MM.1S (cell line): ENCODE measurements around the gene FBXO42.

Source experiments
- DNase-seq: peaks from one replicate; pipeline ENCODE4 v3.0.0-alpha.2; 2015
- H2AFZ ChIP-seq: fragments of 300-600 bp; sonication (generic); 2 replicates; pipeline ENCODE4 v1.6.0; 2016; ENCODE audit warnings: antibody characterized with exemption, low read length
- H3F3A ChIP-seq: fragments of 300-600 bp; sonication (generic); 2 replicates; pipeline ENCODE4 v1.6.1; 2016; ENCODE audit warnings: mild to moderate bottlenecking, antibody characterized with exemption, low read length, moderate library complexity, mixed read lengths; ENCODE audit not compliant: insufficient read depth
- H3K27ac ChIP-seq: fragments of 300-600 bp; sonication (generic); 2 replicates; pipeline ENCODE4 v1.5.1; 2016; ENCODE audit warnings: mild to moderate bottlenecking, low read length
- H3K27me3 ChIP-seq: fragments of 300-600 bp; sonication (generic); replicated peaks from 2 replicates; pipeline ENCODE4 v1.6.0; 2016; ENCODE audit warnings: low read length; ENCODE audit not compliant: insufficient read depth
- H3K36me3 ChIP-seq: fragments of 300-600 bp; sonication (generic); replicated peaks from 2 replicates; pipeline ENCODE4 v1.6.1; 2016; ENCODE audit warnings: mild to moderate bottlenecking, low read length, mixed read lengths; ENCODE audit not compliant: insufficient read depth
- H3K4me1 ChIP-seq: fragments of 300-600 bp; sonication (generic); 2 replicates; pipeline ENCODE4 v1.6.1; 2016; ENCODE audit warnings: low read length, mixed read lengths
- H3K4me2 ChIP-seq: fragments of 300-600 bp; sonication (generic); 2 replicates; pipeline ENCODE4 v1.6.0; 2016; ENCODE audit warnings: low read depth, low read length
- H3K4me3 ChIP-seq: fragments of 300-600 bp; sonication (generic); 2 replicates; pipeline ENCODE4 v1.5.1; 2016; ENCODE audit warnings: low read length, mixed read lengths
- H3K79me2 ChIP-seq: fragments of 300-600 bp; sonication (generic); 2 replicates; pipeline ENCODE4 v1.6.1; 2016; ENCODE audit warnings: mixed run types, low read length, mixed read lengths
- H3K9ac ChIP-seq: fragments of 300-600 bp; sonication (generic); 2 replicates; pipeline ENCODE4 v1.6.1; 2016; ENCODE audit warnings: low read length, mixed read lengths
- H3K9me2 ChIP-seq: fragments of 300-600 bp; sonication (generic); replicated peaks from 2 replicates; pipeline ENCODE4 v1.6.1; 2016; ENCODE audit warnings: mild to moderate bottlenecking, low read length, mixed read lengths; ENCODE audit not compliant: insufficient read depth
- H3K9me3 ChIP-seq: fragments of 300-600 bp; sonication (generic); replicated peaks from 2 replicates; pipeline ENCODE4 v1.6.1; 2016; ENCODE audit warnings: mild to moderate bottlenecking, low read length, mixed read lengths; ENCODE audit not compliant: insufficient read depth
- H4K20me1 ChIP-seq: fragments of 300-600 bp; sonication (generic); 2 replicates; pipeline ENCODE4 v1.6.1; 2016; ENCODE audit warnings: mild to moderate bottlenecking, low read length, moderate library complexity, mixed read lengths; ENCODE audit not compliant: insufficient read depth
- CTCF ChIP-seq: fragments of 300-600 bp; sonication (generic); IDR thresholded peaks from 2 replicates; pipeline ENCODE4 v1.5.1; 2016; ENCODE audit warnings: antibody characterized with exemption, low read length, mixed read lengths
- EZH2 ChIP-seq: fragments of 300-600 bp; sonication (generic); optimal IDR thresholded peaks from 2 replicates; pipeline ENCODE3; 2017; ENCODE audit warnings: low read depth, mild to moderate bottlenecking, antibody characterized with exemption, low read length, mixed read lengths
- EZH2phosphoT487 ChIP-seq: fragments of 300-600 bp; sonication (generic); IDR thresholded peaks from 2 replicates; pipeline ENCODE4 v1.6.1; 2018; ENCODE audit warnings: antibody characterized with exemption, low read length

Gene FBXO42

GRCh38 chr1:16199700-16200099, 152.6 kb downstream of the FBXO42 start:
- Histone ChIP-seq H2AFZ (no peak overlapping the region), H3K27me3 (0 out of 2 replicates have a peak, but pooled peaks cover 4% of the 10 kb centered on the region), H3K4me2 (no peak overlapping the region), H3K9me3 (no peaks in the 10 kb centered on the region), H4K20me1 (no peaks in the 10 kb centered on the region), H3K9me2 (no peaks in the 10 kb centered on the region), H3K36me3 (no peaks in the 10 kb centered on the region), H3K9ac (no peak overlapping the region), H3K4me3 (no peak overlapping the region), H3K27ac (no peak overlapping the region), H3K4me1 (no peaks in the 10 kb centered on the region), H3K79me2 (no peaks in the 10 kb centered on the region), H3F3A (no peaks in the 10 kb centered on the region)
- TF ChIP-seq EZH2 (no peak), CTCF (no peak), EZH2phosphoT487 (no peak)
- DNase-seq = no peak

- no peak overlapping the region for H3K9ac ChIP-seq
- no peak overlapping the region for H3K4me3 ChIP-seq
- no peaks in the 10 kb centered on the region for H3K4me1 ChIP-seq
- no peak overlapping the region for H3K27ac ChIP-seq
- H3K27me3 ChIP-seq = 0 out of 2 replicates have a peak, but pooled peaks cover 4% of the 10 kb centered on the region
- H3K4me2 ChIP-seq = no peak overlapping the region
- no peaks in the 10 kb centered on the region for H3K79me2 ChIP-seq
- TF ChIP-seq EZH2 = no peak
- TF ChIP-seq CTCF = no peak
- no peak for DNase-seq
- H3F3A ChIP-seq = no peaks in the 10 kb centered on the region
- H3K9me2 ChIP-seq = no peaks in the 10 kb centered on the region
- H2AFZ ChIP-seq = no peak overlapping the region
- H3K9me3 ChIP-seq = no peaks in the 10 kb centered on the region
- no peaks in the 10 kb centered on the region for H4K20me1 ChIP-seq
- H3K36me3 ChIP-seq = no peaks in the 10 kb centered on the region
Observed at GRCh38 chr1:16199157-16199501, 153.2 kb downstream of the FBXO42 start.

GRCh38 chr1:16198444-16199156, 153.7 kb downstream of the FBXO42 start:
- Histone ChIP-seq H2AFZ (no peak overlapping the region), H3K27ac (no peak overlapping the region), H4K20me1 (no peaks in the 10 kb centered on the region), H3F3A (no peaks in the 10 kb centered on the region), H3K79me2 (no peaks in the 10 kb centered on the region), H3K4me1 (no peaks in the 10 kb centered on the region), H3K27me3 (0 out of 2 replicates have a peak, but pooled peaks cover 4% of the 10 kb centered on the region), H3K4me2 (no peak overlapping the region), H3K9me2 (no peaks in the 10 kb centered on the region), H3K9me3 (no peaks in the 10 kb centered on the region), H3K36me3 (no peaks in the 10 kb centered on the region), H3K4me3 (no peak overlapping the region), H3K9ac (no peak overlapping the region)
- DNase-seq = no peak
- no peak for TF ChIP-seq EZH2

GRCh38 chr1:16196874-16197273, 155.4 kb downstream of the FBXO42 start:
- H2AFZ ChIP-seq = no peak overlapping the region
- no peaks in the 10 kb centered on the region for H3K36me3 ChIP-seq
- no peak overlapping the region for H3K4me3 ChIP-seq
- H3K4me1 ChIP-seq = no peaks in the 10 kb centered on the region
- H3K27me3 ChIP-seq = 0 out of 2 replicates have a peak, but pooled peaks cover 4% of the 10 kb centered on the region
- H3K79me2 ChIP-seq = no peaks in the 10 kb centered on the region
- TF ChIP-seq CTCF = no peak
- TF ChIP-seq EZH2 = no peak
- no peak for TF ChIP-seq EZH2phosphoT487
- no peak overlapping the region for H3K9ac ChIP-seq
- H3K9me3 ChIP-seq = no peaks in the 10 kb centered on the region
- H3K27ac ChIP-seq = no peak overlapping the region
- H3K4me2 ChIP-seq = no peak overlapping the region
- H3F3A ChIP-seq = no peaks in the 10 kb centered on the region
- H4K20me1 ChIP-seq = no peaks in the 10 kb centered on the region
- no peak for DNase-seq
- no peaks in the 10 kb centered on the region for H3K9me2 ChIP-seq
